ENCODE measurements around the gene CACNA1H.

CACNA1H gene

DNA sequence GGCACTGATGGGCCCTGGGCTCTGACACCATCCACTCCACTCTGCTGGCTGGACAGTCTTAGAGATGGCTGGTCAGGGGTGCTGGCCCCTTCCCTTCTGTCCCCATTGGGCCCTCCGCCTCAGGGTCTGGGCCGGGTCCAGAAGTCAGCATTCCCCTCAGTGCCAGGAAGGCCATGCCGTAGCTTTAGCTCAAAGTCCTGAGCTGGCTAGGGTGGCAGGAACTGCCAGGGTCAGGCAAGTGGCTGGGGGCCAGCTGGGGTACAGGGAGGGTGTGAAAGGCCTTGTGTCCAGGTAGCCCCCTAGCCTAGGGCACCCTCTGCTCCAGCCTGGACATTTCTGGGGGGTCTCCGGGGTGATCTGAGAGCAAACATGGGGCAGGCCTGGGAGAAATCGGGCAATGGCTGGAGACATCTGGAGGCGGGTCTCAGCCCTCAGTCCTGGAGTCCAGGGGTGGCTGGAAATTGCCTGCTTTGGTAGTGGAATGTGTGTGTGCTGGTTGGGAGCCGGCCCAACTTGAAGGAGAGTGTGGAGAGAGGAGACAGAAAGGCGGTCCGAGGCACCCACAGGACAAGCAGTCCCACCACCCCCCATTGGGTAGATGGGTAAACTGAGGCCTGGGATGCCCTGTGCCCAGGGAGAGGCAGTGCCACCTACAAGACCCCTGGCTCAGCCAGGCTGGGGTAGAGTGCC is 39.6 kb downstream of the CACNA1H start:
- Histone ChIP-seq H3K4me1 (no peaks in the 10 kb centered on the region), H3K27me3 (ENCODE audit: control insufficient read depth, insufficient read depth, low read length) (no peaks in the 10 kb centered on the region), H3K4me3 (ENCODE audit: low read depth, low read length) (no peak overlapping the region), H3K4me2 (ENCODE audit: low read length) (no peak overlapping the region), H2AFZ (no peak overlapping the region), H3K79me2 (no peaks in the 10 kb centered on the region), H3K36me3 (ENCODE audit: control insufficient read depth, insufficient read depth, low read length) (no peaks in the 10 kb centered on the region), H3K9ac (no peak overlapping the region), H3K9me3 (ENCODE audit: control insufficient read depth, low read length) (no peaks in the 10 kb centered on the region), H3K27ac (no peak overlapping the region)
- TF ChIP-seq, protein P1, sequence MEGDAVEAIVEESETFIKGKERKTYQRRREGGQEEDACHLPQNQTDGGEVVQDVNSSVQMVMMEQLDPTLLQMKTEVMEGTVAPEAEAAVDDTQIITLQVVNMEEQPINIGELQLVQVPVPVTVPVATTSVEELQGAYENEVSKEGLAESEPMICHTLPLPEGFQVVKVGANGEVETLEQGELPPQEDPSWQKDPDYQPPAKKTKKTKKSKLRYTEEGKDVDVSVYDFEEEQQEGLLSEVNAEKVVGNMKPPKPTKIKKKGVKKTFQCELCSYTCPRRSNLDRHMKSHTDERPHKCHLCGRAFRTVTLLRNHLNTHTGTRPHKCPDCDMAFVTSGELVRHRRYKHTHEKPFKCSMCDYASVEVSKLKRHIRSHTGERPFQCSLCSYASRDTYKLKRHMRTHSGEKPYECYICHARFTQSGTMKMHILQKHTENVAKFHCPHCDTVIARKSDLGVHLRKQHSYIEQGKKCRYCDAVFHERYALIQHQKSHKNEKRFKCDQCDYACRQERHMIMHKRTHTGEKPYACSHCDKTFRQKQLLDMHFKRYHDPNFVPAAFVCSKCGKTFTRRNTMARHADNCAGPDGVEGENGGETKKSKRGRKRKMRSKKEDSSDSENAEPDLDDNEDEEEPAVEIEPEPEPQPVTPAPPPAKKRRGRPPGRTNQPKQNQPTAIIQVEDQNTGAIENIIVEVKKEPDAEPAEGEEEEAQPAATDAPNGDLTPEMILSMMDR (IDR thresholded peaks at IDR 0.05) = no peak

- Histone ChIP-seq H3K27ac (no peak overlapping the region), H3K36me3 (ENCODE audit: control insufficient read depth, insufficient read depth, low read length) (no peaks in the 10 kb centered on the region), H3K9ac (no peak overlapping the region), H3K9me3 (ENCODE audit: control insufficient read depth, low read length) (no peaks in the 10 kb centered on the region), H3K4me2 (ENCODE audit: low read length) (no peak overlapping the region), H3K27me3 (ENCODE audit: control insufficient read depth, insufficient read depth, low read length) (no peaks in the 10 kb centered on the region), H3K4me1 (no peaks in the 10 kb centered on the region), H3K4me3 (ENCODE audit: low read depth, low read length) (no peak overlapping the region), H3K79me2 (no peaks in the 10 kb centered on the region), H2AFZ (no peak overlapping the region)
- TF ChIP-seq, protein P1 (IDR thresholded peaks at IDR 0.05) = no peak
These were observed 40.4 kb downstream of the CACNA1H start for GRCh38 chr16:1193143-1193824.

DNA sequence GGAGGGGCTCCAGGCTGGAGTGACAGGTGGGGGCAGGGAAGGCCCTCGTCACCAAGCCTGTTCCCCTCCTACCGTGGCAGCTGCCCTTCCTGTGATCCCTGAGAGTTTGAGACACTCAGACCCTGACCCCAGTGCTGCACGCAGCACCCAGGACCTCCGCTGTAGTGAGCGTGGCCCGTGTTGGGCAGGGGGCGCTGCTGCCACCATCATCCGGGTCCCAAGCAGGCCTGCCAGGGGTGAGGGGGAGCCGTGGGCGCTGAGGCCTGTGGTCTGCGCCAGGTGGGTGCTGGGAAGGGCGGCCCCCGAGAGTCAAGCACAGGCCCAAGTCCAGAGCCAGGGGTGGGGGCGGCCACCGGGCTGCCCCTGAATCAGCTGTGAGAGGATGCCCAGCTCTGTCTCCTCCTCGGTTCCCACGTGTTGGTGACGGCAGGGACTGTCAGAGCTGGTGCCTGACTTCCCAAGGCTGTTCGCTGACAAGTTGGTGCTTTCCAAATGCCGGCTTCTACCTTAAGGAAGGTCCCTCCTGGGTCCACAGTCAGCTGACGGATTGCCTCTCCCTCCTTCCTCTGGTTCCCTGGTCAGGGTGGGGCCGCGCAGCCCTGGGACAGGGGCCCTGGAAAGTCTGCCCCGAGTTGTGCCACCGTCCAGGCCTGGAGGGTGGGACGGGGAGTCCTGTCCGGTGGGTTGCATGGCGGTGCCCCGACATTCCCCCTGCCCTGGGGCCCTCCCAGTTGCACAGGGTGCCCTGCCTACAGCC is 41.1 kb downstream of the CACNA1H start:
- no peak overlapping the region for H2AFZ ChIP-seq
- no peaks in the 10 kb centered on the region for H3K9me3 ChIP-seq (ENCODE audit: control insufficient read depth, low read length)
- H3K4me1 ChIP-seq = no peaks in the 10 kb centered on the region
- TF ChIP-seq, protein P1 (IDR thresholded peaks at IDR 0.05) = no peak
- no peak overlapping the region for H3K27ac ChIP-seq
- no peaks in the 10 kb centered on the region for H3K79me2 ChIP-seq
- no peaks in the 10 kb centered on the region for H3K36me3 ChIP-seq (ENCODE audit: control insufficient read depth, insufficient read depth, low read length)
- no peak overlapping the region for H3K9ac ChIP-seq
- H3K27me3 ChIP-seq (ENCODE audit: control insufficient read depth, insufficient read depth, low read length) = no peaks in the 10 kb centered on the region
- no peak overlapping the region for H3K4me3 ChIP-seq (ENCODE audit: low read depth, low read length)
- H3K4me2 ChIP-seq (ENCODE audit: low read length) = no peak overlapping the region

GRCh38 chr16:1194665-1195392 is 41.9 kb downstream of the CACNA1H start:
- Histone ChIP-seq H3K36me3 (ENCODE audit: control insufficient read depth, insufficient read depth, low read length) (no peaks in the 10 kb centered on the region), H3K4me3 (ENCODE audit: low read depth, low read length) (no peak overlapping the region), H3K79me2 (no peaks in the 10 kb centered on the region), H3K27me3 (ENCODE audit: control insufficient read depth, insufficient read depth, low read length) (no peaks in the 10 kb centered on the region), H3K27ac (no peak overlapping the region), H3K4me2 (ENCODE audit: low read length) (no peak overlapping the region), H3K9me3 (ENCODE audit: control insufficient read depth, low read length) (no peaks in the 10 kb centered on the region), H3K4me1 (no peaks in the 10 kb centered on the region), H3K9ac (no peak overlapping the region), H2AFZ (no peak overlapping the region)
- TF ChIP-seq, protein P1 (IDR thresholded peaks at IDR 0.05) = peak; percentile 97
